Measurements from ENCODE around the gene ADAMTS13.

The ADAMTS13 gene

GRCh38 chr9:133495327-133496293, 73.4 kb downstream of the ADAMTS13 start:
- intact Hi-C loops (cut with DNase I; ENCODE audit: low total_unique reads) = no loop called here
- TF ChIP-seq CTCF (IDR thresholded peaks at IDR 0.05) = no peak
- H3K4me1 ChIP-seq = peaks cover 7 to 26% (median 19%) of the 10 kb centered on the region in 4 donors
- peaks cover 0 to 30% of the 10 kb centered on the region in 2 donors for H3K27me3 ChIP-seq
- H3K36me3 ChIP-seq = no peaks in the 10 kb centered on the region
- no peak overlapping the region for H3K27ac ChIP-seq
- no peak overlapping the region for H3K4me3 ChIP-seq
- no peaks in the 10 kb centered on the region for H3K9me3 ChIP-seq
- no peak for DNase-seq

GRCh38 chr9:133496861-133497842, 75.0 kb downstream of the ADAMTS13 start:
- Histone ChIP-seq H3K27me3 (peaks cover 0 to 30% of the 10 kb centered on the region in 2 donors), H3K27ac (no peak overlapping the region), H3K4me1 (peaks cover 2 to 13% (median 9%) of the 10 kb centered on the region in 4 donors), H3K9me3 (peaks cover 0 to 10% (median 8%) of the 10 kb centered on the region in 3 donors), H3K4me3 (no peak overlapping the region), H3K36me3 (no peaks in the 10 kb centered on the region)
- TF ChIP-seq CTCF (IDR thresholded peaks at IDR 0.05) = no peak
- intact Hi-C loops (cut with DNase I; ENCODE audit: low total_unique reads) = no loop called here
- no peak for DNase-seq

- peaks cover 0 to 30% of the 10 kb centered on the region in 2 donors for H3K27me3 ChIP-seq
- intact Hi-C loops (cut with DNase I; ENCODE audit: low total_unique reads) = no loop called here
- H3K36me3 ChIP-seq = no peaks in the 10 kb centered on the region
- peaks cover 0 to 18% (median 8%) of the 10 kb centered on the region in 3 donors for H3K9me3 ChIP-seq
- no peak for DNase-seq
- TF ChIP-seq CTCF (IDR thresholded peaks at IDR 0.05) = no peak
- no peak overlapping the region for H3K27ac ChIP-seq
- H3K4me3 ChIP-seq = no peak overlapping the region
- no peaks in the 10 kb centered on the region for H3K4me1 ChIP-seq
Observed at GRCh38 chr9:133499132-133499891, 77.1 kb downstream of the ADAMTS13 start.

- H3K27ac ChIP-seq = no peak overlapping the region
- no peak for TF ChIP-seq CTCF (IDR thresholded peaks at IDR 0.05)
- no peak for DNase-seq
Observed at GRCh38 chr9:133499892-133500270, 77.7 kb downstream of the ADAMTS13 start.

GRCh38 chr9:133502112-133502511, 79.9 kb downstream of the ADAMTS13 start:
- Histone ChIP-seq H3K27me3 (peaks cover 0 to 28% of the 10 kb centered on the region in 2 donors), H3K36me3 (no peaks in the 10 kb centered on the region), H3K4me1 (peaks cover 0 to 14% (median 10%) of the 10 kb centered on the region in 4 donors), H3K9me3 (peaks cover 0 to 18% (median 8%) of the 10 kb centered on the region in 3 donors), H3K4me3 (no peak overlapping the region), H3K27ac (no peak overlapping the region)
- DNase-seq = no peak
- intact Hi-C loops (cut with DNase I; ENCODE audit: low total_unique reads) = no loop called here
- TF ChIP-seq CTCF (IDR thresholded peaks at IDR 0.05) = no peak

More at GRCh38 chr9:133499892-133500270, 77.7 kb downstream of the ADAMTS13 start:
- H3K27me3 ChIP-seq = peaks cover 0 to 30% of the 10 kb centered on the region in 2 donors
- no peak overlapping the region for H3K4me3 ChIP-seq
- H3K36me3 ChIP-seq = no peaks in the 10 kb centered on the region
- intact Hi-C loops (cut with DNase I; ENCODE audit: low total_unique reads) = no loop called here
- H3K9me3 ChIP-seq = peaks cover 0 to 18% (median 8%) of the 10 kb centered on the region in 3 donors
- H3K4me1 ChIP-seq = no peaks in the 10 kb centered on the region

All from tibial artery (tissue), 4 donors.